Frontal cortex (tissue), 4 donors: Measurements from ENCODE around the gene FADS1. TPM values are rescaled to one million over a fixed set of nuclear protein-coding genes. Genes with fewer than 3 reads are reported as not detected.
A peak's percentile ranks its signal among the peaks of the same experiment; 100 is the strongest.

ENCODE experiments used
- DNase-seq, 2 donors: peaks; one replicate each; pipeline ENCODE4 v3.0.0; 2012; ENCODE audit warnings: low spot score in 2 of 2
- FAIRE-seq: peaks from 2 replicates; lab custom pipeline; 2012; peaks lifted over from hg19 to GRCh38; lab: Jason Lieb, UNC
- total RNA-seq: library from RNA; depleted of rRNA; stranded (reverse); fragments of >200 nt; gene quantifications from one replicate; pipeline ENCODE4 v1.2.3, GENCODE V29; 2014
- donor health status: control.
- donor health status: control.
- donor health status: control.

Gene FADS1
- total RNA-seq, 1 donor from 2014 or later, result 81.9 TPM

DNA sequence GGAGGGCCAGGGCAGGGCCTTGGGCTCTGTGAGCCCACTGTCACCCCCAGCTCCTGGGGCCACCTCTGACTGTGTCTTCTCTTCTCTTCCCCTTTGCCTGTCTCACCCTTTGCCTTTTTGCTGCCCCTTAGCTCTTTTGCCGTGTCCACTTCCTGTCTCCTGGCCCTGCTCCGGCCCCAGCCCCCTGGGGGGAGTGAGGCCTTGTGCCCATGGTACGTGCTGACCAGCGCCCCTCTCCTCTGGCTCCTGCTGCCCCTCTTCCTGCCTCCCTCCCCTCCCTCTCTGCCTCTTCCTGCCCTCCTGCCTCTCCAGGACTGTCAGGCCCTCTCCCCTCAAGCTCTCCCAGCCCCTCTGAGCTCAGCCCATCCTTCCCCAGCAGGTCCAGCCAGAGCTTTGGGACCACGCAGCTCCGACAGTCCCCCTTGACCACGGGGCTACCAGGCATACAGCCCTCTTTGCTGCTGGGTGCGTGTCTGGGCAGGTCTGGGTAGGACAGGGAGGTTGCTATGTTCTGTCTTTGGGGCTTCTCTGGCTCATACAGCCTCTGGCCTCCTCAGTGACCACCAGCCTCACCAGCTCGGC lies 36.1 kb downstream of the FADS1 start:
- DNase-seq (no peak), FAIRE-seq (no peak)

- DNase-seq (no peak), FAIRE-seq (no peak)
These were observed 36.9 kb downstream of the FADS1 start for GRCh38 chr11:61779666-61780525.

GRCh38 chr11:61778920-61779650 lies 37.7 kb downstream of the FADS1 start:
- FAIRE-seq, result no peak
- DNase-seq, result no peak

DNA sequence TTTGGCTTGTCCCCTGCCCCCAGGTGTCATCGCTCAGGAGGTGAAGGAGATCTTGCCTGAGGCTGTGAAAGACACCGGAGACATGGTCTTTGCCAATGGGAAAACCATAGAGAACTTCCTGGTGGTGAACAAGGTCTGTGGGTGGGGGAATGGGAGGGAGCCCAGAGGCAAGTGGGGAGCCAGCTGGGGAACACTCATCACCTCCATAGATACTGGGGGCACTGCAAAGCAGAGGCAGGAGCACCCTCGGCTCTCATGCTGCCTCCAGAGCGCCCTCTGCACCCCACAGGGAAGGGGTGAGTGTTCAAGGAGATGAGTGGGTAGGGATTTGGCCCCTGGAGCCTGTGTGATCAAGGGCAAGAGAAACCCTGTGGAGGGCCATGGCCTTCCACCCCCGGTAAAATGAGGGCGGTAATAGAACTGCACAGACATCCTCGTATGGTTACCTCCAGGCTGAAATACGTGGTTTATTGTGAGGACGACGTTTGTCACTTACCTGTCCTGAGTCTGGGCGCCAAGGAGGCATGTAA lies 38.4 kb downstream of the FADS1 start:
- DNase-seq (no peak), FAIRE-seq (no peak)

- DNase-seq (peak in 1 of 2 donors; percentile 85), FAIRE-seq (no peak)
These were observed 39.3 kb downstream of the FADS1 start for GRCh38 chr11:61777234-61778090.

DNA sequence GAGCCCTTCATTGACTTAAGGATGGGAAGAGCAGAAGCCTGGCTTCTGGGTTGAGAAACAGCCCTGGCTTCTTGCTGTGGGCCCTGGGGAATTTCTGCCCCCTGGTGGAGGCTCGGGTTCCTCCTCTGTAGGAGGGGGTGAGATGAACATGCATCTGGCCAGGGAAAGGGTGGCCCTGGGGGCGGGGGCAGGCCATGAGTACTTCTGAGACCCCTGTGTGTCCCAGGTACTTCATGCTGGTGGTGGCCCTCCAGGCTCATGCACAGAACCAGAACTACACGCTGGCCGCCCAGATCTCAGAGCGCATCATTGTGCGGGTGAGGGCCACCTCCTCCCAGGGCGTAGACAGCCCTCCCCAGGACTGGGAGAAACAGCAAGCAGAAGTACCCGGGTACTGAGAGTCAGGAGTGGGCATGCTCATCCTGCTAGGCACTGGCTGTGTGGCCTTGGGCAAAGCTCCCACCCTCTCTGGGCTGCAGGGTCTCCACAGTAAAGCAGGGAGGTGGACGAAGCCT lies 40.2 kb downstream of the FADS1 start:
- DNase-seq (peak; percentile 75 to 78), FAIRE-seq (no peak)

DNA sequence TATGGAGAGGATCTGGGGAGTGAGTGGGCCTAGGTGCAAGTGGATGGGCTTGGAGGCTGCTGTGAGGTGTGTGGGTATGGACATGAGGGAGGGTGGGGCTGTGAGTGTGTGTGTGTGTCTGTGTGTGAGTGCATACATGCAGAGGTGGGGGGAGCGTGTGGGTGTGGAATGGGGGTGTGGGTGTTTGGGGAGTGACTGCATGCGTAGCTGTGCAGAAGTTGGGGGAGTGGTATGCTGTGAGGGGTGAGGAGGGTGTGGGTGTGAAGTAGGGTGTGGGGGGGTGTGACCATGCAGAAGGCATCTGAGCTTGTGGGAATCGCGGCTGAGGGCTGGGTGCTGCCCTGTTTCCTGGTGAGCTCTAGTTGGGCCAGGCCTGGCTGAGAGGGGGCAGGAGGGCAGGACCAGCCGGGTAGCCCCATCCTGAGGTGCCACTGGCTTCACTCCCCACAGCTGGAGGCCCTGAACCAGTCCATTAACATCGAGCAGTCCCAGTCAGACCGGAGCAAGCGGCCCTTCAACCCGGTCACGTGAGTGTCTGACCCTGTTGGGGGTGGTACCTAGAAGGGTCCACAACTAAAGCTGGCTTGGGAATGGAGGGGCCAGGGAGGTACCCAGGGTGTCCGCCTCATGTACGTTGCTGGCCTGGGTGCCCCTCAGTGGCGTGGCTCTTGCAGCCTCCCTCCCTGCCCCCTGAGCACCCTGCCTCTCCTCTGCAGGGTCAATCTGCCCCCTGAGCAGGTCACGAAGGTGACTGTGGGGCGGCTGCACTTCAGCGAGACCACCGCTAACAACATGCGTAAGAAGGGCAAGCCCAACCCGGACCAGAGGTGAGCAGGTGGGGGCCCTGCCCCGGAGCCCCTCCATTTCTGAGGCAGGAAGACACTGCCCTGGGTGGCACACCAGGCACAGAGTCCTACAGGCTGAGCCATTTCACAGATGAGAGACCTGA lies 40.9 kb downstream of the FADS1 start:
- DNase-seq (no peak), FAIRE-seq (no peak)

- FAIRE-seq (no peak), DNase-seq (no peak)
These were observed 41.7 kb downstream of the FADS1 start for GRCh38 chr11:61775106-61775505.

DNA sequence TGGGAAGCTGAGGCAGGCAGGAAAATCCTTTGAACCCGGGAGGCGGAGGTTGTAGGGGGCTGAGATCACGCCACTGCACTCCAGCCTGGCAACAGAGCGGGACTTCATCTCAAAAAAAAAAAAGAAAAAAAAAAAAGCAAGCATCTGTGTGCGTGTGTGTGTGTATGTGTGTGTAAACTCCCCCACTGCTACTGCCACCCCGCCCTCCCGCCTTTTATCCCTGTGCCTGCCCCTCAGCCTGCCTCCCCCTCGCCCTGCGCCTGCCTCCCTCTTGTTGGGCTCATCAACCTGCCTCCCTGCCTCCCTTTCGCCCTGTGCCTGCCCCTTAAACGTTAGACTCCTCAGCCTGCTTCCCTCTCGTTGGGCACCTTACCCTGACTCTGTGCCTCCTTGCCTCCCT lies 42.4 kb downstream of the FADS1 start:
- FAIRE-seq (no peak), DNase-seq (no peak)

DNA sequence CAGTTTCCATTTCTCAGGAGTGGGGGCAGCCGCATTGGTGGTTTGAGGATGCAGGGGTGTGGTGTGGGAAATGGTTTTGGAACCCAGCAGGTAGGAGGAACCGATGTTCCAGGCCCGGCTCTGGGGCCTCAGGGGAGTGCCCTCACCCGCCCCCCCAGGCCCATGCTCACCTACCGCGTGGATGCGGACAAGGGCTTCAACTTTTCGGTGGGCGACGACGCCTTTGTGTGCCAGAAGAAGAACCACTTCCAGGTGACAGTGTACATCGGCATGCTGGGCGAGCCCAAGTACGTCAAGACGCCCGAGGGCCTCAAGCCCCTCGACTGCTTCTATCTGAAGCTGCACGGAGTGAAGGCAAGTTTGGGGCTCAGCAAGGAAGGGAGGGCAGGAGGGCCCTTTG lies 43.0 kb downstream of the FADS1 start:
- FAIRE-seq, result no peak
- DNase-seq, result no peak

DNA sequence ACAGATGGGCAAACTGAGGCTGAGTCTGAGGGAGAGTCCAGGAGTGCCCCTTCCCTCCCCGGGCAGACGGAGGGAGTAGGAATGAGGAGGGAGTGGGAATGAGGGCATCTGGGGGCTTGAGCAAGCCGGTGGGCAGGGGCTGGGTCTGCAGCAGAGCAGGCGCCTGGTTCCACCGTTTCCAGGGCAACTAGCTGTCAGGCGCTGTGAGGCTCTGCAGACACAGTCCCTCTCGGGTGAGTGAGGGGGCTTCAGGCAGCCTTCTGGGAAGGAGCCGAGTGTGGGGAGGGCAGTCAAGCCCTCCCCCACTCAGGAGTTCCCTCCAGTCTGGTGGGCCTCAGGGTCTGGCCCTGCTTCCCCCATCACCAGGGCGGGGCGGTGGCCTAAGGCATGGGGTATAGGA lies 43.4 kb downstream of the FADS1 start:
- no peak for DNase-seq
- no peak for FAIRE-seq

- FAIRE-seq (no peak), DNase-seq (no peak)
These were observed 44.8 kb downstream of the FADS1 start for GRCh38 chr11:61771985-61772455.

DNA sequence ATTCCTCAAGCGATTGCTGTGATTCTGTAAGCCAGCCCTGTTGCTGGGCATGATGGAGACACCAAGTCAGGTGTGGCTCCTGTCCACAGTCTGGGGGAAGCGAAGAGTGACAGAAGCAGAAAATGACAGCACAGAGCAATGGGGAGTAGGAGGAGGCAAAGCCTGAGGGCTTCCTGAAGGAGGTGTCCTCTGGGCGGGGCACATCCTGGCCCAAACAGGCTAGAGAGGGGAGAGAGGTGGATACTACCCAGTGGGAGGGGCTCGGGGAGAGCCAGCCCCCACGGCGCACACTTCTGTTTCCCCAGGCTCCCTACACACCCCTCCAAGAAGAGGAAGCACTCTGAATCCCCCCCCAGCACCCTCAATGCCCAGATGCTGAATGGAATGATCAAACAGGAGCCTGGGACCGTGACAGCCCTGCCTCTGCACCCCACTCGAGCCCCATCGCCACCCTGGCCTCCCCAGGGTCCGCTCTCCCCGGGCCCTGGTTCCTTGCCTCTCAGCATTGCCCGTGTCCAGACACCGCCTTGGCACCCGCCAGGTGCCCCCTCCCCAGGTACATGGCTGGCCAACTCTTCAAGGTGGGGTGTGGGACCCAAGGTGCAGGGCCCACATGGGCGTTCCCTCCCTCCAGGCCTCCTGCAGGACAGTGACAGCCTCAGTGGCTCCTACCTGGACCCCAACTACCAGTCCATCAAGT lies 45.5 kb downstream of the FADS1 start:
- FAIRE-seq, result no peak
- DNase-seq, result no peak

DNA sequence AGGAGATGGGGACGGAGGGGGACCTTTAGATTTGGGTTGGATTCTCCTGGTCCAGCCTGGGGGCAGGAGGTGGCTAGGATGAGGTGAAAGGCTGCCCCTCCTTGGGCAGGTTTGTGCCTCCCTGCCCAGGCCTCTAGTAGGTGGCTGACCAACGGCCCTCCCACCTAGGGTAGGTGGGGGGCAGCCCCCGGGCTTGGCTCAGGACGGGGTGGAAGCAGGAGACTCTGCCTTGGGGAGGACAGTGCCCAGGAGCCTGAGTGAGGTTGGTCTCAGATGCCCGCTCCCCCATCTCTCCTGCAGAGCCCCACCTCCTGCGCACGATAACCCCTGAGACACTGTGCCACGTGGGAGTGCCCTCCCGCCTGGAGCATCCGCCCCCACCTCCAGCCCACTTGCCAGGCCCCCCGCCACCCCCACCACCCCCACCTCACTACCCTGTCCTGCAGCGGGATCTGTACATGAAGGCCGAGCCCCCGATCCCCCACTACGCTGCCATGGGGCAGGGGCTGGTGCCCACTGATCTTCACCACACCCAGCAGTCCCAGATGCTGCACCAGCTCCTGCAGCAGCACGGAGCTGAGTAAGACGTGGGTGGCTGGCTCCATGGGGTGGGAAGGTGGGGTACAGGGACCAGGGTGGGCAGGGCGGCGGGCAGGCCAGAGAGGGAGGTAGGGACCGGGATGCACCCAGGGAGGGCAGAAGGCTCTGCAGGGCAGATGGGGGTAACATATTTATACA lies 46.7 kb downstream of the FADS1 start:
- no peak for DNase-seq
- FAIRE-seq, result no peak

DNA sequence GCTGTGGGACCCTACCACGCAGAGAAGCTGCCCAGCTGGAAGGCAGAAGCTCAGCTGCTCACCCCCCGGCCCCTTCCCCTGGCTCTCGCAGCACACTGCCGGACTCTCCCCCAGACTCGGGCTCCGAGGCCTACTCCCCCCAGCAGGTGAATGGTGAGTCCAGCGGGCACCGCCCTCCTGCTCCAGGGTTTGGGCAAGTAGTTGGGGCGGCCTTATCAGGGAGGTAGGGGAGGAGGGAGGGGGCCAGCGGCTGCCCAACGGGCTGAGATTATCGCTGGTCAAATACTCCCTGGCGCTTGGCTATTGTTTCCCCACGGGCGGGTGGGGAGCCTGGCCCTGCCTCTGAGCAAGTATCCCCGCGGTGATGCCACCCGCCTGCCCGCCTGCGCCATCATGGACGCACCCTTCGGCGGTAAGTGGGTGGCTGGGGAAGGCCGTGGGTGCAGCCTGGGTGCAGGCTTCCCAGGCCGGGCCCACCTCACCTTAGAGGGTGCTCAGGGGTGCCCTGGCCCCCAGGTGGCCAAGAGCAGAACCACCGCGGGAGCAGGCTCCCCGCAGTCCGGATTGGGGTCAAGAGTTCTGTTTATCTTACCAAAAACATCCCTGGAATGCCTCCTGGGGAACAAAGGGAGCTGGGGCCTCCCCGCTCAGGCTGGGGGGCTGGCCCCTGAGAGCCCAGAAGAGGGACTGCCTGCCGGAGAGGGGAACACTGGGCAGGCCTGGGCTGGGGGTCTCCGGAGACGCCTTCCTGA lies 47.5 kb downstream of the FADS1 start:
- DNase-seq, result no peak
- no peak for FAIRE-seq

GRCh38 chr11:61768376-61769076 lies 48.3 kb downstream of the FADS1 start:
- DNase-seq (no peak), FAIRE-seq (no peak)
